Measurements from ENCODE around the gene SLC27A1.

SLC27A1 gene

GRCh38 chr19:17454576-17455071 lies 15.7 kb upstream of the SLC27A1 start:
- H3K4me3 ChIP-seq (ENCODE audit: low read depth, low read length), result no peak overlapping the region
- ChIA-PET CTCF (interaction anchor here (0.6 to 3.1 kb wide), 11 partner anchors 10 to 331 kb away, joined by 3 to 28 read pairs (median 3); no protein-coding TSS in a partner anchor), POLR2A (no interaction called here)
- no peak for TF ChIP-seq CTCF (IDR thresholded peaks at IDR 0.05; ENCODE audit: insufficient read depth, low read length, missing control alignments)
- DNase-seq (ENCODE audit: low read depth, low spot score), result no peak

- H3K4me3 ChIP-seq (ENCODE audit: low read depth, low read length), result no peak overlapping the region
- no peak for TF ChIP-seq CTCF (IDR thresholded peaks at IDR 0.05; ENCODE audit: insufficient read depth, low read length, missing control alignments)
- DNase-seq (ENCODE audit: low read depth, low spot score), result no peak
- ChIA-PET POLR2A (no interaction called here), CTCF (interaction anchor here (0.8 to 3.1 kb wide), 6 partner anchors 10 to 330 kb away, joined by 3 to 28 read pairs (median 4); no protein-coding TSS in a partner anchor)
Measured at GRCh38 chr19:17455308-17456123, 14.8 kb upstream of the SLC27A1 start.

GRCh38 chr19:17456127-17456526 lies 14.2 kb upstream of the SLC27A1 start:
- TF ChIP-seq CTCF (IDR thresholded peaks at IDR 0.05; ENCODE audit: insufficient read depth, low read length, missing control alignments), result no peak
- ChIA-PET CTCF (interaction anchor here (3.1 kb wide), 1 partner anchor 9 kb away, joined by 28 read pairs; no protein-coding TSS in a partner anchor), POLR2A (no interaction called here)
- DNase-seq (ENCODE audit: low read depth, low spot score), result no peak
- no peak overlapping the region for H3K4me3 ChIP-seq (ENCODE audit: low read depth, low read length)

DNA sequence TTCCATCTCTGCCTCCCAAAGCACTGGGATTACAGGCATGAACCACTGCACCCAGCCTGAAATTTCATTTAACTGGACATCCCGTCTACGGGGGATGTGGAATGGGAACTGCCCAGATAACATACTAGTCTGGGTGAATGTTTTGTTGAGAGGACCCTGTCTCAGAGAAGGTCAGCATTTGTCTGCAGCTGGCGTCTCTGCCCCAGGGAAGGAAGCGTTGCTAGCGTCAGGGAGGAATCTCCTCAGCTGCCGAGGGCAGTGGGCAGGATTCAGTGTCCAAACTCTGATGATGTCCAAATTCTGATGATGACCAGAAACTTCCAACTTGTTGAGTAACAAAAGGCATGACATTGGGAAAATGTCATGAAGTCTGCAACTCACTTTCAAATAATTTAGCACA lies 12.7 kb upstream of the SLC27A1 start:
- no peak for TF ChIP-seq CTCF (IDR thresholded peaks at IDR 0.05; ENCODE audit: insufficient read depth, low read length, missing control alignments)
- ChIA-PET POLR2A (no interaction called here), CTCF (no interaction called here)
- no peak for DNase-seq (ENCODE audit: low read depth, low spot score)
- H3K4me3 ChIP-seq (ENCODE audit: low read depth, low read length), result no peak overlapping the region

DNA sequence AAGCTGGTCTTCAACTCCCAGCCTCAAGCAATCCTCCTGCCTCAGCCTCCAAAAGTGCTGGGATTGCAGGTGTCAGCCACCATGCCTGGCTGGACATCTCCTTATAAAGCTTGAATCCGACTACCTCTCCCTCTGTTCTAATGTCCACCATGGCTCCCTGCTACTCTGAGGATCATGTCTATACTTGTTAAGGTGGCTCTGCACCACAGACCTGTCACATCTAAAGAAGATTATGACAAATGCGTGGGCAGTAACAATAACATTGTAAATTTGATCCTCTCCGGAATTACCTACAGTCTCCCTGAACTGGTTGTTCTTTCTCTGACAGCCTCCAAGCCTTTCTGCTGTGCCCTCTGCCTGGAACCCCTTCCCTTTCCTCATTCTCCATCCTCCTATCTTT lies 11.4 kb upstream of the SLC27A1 start:
- POLR2A ChIA-PET, result no interaction called here
- CTCF ChIA-PET, result interaction anchor here (0.7 to 1.4 kb wide), 5 partner anchors 8 to 115 kb away, joined by 3 to 4 read pairs (median 3); partner anchors contain the start of gene TMEM221
- no peak for DNase-seq (ENCODE audit: low read depth, low spot score)
- no peak overlapping the region for H3K4me3 ChIP-seq (ENCODE audit: low read depth, low read length)
- no peak for TF ChIP-seq CTCF (IDR thresholded peaks at IDR 0.05; ENCODE audit: insufficient read depth, low read length, missing control alignments)
